GM19043 (cell line): ENCODE measurements around the gene ZFP1.

Experiments used
- ATAC-seq: cut with Tn5 transposase; IDR thresholded peaks from one replicate; pipeline ENCODE4 v1.9.1; 2021; ENCODE audit warnings: low read depth; ENCODE audit not compliant: unreplicated experiment

ZFP1 gene

DNA sequence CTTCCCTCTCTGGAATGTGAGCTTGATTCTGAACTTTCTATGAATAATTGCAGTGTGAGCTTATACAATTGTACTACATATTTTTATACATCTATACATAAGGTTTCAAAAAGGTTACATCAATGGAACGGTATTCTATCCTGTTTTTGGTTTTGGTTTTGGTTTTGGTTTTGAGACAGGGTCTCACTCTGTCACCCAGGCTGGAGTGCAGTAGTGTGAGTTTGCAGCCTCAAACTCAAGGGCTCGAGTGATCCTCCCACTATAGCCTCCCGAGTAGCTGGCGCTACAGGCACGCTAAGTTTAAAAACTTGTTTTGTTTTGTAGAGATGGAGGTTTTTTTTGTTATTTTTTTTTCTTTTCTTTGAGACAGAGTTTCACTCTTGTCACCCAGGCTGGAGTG lies 71.5 kb downstream of the ZFP1 start:
- no peak for ATAC-seq
